CD4-positive, alpha-beta T cell treated with Interleukin-1 beta for 1 hour (primary cell): ENCODE measurements around the gene ZBTB7C.

ENCODE experiments used
- DNase-seq, 2 donors: peaks; one replicate each; pipeline ENCODE4 v3.0.0-alpha.2; 2020 to 2022

ZBTB7C gene

DNA sequence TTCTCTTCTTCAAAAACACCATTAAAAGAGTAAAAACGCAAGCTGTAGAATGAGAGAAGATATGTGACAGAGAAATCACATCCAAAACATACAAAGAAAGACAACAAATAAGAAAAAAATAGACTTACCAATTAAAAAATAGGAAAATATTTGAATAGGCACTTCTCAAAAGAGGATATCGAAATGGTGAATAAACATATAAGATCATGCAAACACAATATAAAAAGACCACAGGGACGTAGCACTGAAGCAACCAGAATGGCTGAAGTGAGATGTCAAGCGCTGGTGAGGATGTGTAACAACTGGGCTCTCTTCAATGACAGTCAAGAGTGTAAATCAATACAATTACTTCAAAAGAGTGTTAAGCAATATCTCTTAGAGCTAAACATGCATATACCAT is 202.3 kb downstream of the ZBTB7C start:
- no peak for DNase-seq

DNA sequence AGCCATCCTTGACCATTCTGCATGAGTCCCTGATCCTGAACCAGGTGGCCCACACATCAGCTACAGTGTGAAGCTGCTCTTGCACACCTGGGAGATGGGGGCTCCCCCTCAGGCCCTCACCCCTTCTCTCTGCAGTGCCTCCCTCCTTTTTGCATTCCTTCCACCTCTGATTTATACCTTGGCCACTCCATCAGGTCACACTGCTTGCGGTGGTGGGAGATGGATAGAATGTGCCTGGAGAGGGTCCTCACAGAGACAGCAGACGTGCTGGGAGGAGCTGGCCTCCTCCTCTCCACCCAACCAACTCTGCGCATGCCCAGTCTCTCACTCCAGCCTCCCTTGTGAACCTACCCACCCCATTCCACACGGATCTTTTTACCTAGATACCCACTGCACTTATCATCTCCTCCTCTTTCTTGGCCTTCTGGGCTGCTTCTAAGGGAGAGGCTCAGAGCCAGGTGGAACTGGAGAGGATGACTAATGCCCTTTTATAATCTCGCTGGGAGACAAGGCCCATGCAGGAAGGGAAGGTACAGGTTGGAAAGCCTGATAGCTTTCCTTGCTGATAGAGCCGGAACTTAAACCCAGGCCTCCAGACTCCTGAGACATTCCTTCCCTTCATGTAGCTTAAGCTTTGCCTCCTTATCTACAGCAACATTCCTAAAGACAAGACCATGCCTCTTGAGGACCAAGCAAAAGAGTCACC is 205.1 kb downstream of the ZBTB7C start:
- DNase-seq = no peak

DNA sequence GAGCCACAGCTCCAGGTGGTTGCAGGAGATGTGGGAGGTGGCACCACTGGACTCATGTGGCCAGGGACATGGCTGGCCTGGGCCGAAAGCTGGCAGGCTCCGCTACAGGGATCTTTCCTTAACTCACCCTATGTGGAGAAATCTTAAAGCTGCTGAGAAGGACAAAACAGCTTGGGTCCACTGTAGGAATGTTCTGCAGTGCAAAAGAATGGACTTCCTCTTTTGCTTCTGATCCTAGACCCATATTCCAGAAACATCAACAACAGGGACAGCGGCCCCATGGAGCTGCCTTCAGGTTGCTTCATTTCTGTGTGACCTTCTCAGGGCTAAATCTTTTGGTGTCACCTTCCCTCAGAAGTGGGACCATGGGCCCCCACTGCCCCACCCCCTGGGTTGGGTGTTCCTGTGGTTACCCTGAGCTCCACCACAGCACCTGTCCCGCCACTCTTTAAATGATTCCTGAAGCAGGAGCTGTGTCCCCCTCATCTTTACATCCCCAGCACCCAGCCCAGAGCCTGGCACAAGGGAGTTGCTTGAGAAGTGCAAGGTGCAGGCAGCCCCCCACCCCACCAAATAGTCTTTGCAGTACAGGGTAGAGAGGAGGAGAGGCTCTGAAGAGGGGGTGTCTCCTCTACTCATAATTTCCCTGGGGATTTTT is 205.8 kb downstream of the ZBTB7C start:
- no peak for DNase-seq

DNA sequence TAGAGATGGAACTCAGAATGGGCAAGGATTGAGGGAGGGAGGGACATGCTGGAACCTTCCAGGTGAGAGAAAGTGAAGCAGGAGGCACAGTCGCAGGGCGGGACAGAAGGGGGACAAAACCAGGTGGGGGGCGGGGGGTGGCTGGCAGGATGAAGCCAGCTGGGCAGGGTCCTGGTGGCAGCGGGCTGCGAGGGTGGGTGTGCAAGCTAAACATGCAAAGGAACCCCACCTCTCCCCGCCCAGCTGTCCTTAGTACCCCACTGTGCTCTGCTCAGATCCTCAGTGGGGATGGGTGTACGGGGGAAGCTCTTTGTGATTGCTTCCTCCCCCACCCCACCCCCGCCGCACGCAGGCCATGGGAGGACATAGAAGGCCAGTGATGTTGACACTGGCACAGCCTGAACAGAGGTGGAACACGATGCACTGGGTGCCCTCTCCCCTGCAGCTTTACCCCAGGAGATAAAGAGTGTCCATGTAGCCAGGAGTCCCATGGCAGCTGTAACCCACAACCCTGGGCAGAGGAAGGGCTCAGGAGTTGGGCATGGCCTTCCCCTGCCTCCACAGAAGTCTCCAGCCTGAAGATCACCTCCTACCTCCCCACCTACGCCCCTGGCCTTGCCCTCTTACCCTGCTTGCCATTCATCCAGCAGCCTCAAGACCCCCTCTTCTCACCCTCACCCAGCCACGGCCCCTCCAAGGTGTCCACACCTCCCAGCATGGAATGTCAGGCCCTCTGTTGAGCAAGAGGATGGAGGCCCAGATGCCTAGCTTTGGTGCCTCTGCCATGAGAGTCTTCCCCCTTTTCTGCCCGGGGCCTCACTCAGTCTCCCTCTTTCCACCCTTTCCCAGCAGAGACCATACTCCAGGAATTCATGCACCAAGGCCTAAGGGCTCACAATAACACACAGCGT is 206.6 kb downstream of the ZBTB7C start:
- no peak for DNase-seq

DNA sequence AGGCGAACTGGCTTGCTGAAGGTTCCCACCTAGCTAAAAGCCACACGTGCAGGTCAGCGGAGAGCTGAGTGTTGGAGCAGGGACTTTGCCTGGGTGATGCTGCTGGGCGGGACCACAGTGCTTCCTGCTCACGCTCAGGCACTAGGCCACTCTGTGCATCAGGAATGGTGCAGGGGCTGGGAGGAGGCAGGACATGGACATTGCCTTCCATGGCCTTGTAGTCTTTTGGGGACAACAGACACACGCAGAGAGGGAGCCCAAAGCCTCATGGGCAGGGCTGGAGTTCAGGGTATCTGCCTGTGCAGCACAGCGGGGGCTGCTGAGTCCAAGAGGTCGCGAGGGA is 207.2 kb downstream of the ZBTB7C start:
- no peak for DNase-seq

DNA sequence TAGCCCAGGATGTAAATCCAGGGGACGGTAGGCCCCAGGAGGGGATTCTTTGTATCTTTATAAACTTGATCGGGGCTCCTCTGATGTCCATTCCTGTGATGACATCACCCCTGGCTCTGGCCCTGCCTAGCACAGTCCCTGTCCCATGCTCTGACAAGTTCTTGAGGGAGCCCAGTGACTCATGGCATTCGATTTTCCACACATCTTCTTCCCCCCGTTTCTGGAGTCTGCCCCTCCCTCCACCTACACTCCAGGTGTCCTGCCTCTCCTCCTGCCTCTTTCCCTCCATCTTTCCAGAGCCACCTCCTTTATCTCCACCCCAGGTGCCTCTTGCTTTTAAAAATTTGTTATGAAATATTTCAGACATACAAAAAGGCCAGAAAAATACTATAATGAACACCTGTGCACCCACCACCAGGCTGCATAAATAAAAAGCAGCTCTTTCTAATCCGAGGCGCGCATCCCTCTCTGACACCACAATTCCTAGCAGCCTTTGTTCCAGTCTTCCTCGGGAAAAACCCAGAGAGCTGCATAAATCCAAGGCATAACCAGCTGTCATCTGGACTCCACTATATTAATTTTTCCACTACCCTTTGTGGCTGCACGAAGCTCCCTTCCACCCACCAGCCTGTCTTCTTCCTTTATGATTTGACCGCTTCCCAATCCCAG is 207.7 kb downstream of the ZBTB7C start:
- no peak for DNase-seq

DNA sequence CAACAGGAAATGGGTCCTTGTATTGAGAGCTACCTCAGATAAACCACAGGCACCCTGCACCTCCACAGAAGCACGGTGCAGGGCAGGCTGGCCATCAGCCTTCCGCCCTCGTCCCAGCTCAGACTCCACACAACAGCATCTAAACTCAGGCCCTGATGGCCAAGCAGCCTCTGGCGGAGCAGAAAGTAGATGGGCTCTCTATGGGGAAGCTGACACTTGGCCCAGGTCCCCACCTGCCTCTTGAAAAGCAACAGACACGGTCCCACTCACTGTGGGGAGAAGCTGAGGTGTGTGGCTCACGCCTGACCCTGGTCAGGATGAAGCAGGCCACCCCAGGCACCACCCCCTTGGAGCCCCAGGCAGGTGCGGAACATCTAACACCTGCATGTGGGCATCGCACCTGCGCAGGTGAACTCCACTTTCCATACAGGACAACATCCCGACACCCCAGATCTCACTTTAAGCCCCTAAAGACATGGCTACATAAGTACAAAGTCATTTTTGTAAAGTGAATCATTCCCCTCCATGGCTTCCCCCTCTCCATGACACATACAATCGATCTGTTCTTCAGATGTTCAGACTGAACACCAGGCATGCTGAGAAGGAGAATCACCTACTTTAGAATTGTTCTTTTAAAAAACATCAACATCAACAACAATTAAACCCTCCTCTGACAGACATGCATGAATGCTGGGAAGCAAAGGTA is 208.4 kb downstream of the ZBTB7C start:
- DNase-seq = no peak

DNA sequence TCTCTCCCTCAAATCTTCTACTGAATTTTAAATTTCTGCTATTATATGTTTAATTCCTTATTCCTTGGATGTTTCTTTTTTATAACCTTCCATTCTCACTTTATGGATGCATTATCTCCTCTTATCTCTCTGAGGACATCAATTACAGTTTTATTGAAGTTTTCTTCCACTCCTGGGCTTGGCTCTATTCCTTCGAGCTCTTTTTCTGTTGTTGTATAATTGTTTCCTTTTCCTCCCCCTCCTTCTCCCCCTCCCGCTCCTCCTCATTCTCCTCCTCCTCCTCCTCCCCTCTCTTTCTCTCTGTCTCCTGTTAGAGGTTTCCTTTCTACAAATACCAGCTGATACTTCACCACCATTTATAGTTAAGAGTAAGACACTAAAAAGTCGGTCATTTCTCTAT is 209.8 kb downstream of the ZBTB7C start:
- no peak for DNase-seq

DNA sequence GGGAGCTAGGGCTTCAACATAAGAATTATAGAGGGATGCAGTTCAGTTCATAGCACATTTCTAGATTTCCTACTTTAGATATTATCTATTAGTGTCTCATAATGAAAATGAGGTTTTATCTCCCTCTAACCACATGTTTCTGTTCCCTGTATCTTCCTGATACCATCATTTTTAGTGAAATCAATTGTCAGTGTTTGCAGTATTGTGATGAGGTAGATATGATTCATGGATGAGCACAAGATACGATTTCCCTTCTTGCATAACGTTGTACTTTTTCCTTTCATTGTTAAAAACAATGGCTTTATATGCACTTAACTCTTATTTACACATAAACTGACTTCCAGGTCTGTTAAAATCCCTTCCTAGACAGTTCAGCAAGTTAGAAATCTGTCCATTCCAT is 211.4 kb downstream of the ZBTB7C start:
- DNase-seq = no peak

DNA sequence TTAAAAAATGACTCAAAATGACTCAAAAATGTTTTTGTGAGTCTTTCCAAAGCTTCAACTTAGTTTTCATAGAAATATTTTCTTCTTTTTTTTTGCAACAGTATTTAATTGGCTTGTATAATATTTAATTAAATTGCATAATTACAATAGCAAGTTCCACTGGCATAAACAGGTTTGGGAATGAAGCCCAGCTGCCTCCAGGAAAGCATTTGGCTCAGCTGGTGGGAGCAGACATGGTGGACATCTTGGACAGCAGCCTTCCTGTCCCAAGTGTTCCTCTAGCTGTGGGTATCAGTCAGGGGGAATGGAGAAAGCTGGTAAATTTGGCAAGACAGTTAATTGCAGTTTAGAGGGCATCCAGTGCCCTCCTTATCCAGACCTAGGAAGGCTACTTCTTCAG is 213.4 kb downstream of the ZBTB7C start:
- no peak for DNase-seq

DNA sequence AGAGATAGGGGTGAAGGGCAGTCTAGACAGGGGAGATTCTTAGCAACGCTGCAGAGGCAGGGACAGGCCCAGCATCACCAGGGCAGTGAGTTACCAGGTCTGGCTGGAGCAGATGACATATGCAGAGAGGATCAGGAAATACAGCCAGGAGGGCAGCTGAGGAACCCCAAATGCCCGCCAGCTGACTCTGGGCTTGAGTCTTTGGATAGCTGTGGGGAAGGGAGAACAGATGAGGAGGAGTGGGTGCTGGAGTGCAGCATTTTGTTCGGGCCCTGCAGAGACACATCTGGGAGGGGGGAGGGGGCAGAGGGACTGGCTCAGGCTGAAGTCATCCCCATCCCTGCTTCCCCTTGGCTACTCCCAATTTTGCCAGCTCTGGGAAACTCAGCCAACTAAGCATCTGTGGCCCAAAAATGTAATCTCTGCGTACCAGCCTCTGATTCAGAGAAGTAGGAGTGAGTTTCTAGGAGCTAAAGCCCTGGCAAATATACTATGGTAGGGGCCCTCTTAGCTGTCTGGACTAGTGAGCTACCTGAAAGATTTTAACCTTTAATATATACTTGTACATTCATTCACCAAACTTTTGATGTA is 214.5 kb downstream of the ZBTB7C start:
- DNase-seq = no peak

DNA sequence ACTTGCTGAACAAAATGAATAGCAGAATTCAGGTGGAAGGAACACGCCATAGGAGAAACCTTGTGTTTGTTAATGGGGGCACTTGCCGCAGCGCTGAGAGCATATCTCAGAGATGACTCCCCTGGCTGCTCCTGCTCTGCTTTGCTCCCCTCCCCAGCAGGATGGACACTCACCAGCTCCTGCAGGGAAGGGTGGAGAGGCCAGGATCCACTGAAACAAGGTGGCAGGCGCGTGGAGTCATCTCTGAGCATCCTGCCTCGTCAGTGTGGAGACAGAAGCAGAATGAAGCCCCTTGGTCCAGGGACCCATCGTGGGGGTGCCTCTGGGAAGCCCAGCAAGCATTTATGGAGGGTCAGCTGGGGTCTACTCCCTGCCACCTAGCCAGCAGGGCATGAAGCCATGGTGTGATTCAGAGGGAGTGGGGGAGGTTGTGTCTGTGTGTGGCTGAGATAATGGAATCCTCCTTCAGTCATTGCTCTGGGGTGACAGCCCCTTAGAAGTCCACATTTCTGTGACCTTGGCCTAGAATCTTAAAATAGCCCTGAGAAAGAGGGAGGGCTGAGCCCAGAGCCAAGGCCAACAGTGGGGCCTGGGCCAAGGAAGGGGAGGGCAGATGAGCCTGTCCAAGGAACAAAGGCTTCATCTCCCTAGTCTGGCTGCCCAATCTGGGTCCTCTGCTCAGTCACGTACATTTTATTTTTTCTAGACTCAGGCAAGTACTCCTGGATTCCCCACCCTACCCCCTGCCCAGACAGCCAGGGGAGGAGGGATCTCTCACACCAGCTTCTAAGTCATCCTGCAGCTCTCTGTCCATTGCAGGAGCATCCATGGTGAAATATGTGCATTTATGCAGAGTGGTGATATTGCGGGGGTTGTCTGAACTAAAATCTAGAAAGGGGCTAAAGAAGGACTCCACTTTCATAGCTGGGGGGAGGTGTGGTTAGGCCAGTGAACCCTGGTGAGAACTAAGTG is 215.4 kb downstream of the ZBTB7C start:
- no peak for DNase-seq

DNA sequence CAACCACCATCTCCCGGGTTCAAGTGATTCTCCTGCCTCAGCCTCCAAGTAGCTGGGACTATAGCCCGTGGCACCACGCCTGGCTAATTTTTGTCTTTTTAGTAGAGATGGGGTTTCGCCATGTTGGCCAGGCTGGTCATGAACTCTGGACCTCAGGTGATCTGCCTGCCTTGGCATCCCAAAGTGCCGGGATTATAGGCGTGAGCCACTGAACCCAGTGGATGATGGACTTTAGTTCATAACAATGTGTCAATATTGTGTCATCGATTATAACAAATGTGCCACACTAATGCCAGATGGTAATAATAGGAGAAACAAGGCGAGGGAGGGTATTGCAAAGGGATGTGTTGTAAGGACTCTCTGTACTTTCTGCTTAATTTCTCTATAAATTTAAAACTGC is 216.6 kb downstream of the ZBTB7C start:
- DNase-seq = no peak

DNA sequence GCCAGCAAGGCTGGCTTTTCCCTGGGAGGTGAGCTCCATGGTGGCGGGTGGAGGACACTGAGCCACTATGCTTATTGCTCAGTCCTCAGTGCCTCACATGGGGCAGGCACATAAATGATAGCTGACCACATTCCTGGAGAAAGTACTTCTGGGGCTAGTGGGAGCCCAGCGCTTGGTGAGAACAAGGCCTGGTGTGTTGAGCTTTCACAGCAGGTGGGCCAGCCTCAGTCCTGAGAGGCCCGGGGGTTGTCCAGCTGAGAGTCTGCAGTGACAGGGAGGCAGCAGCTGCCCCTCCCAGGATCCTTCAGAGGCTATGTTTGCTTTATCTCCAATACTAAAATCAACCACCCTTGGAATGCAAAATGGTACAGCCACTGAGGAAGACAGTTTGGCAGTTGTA is 217.7 kb downstream of the ZBTB7C start:
- DNase-seq = no peak

DNA sequence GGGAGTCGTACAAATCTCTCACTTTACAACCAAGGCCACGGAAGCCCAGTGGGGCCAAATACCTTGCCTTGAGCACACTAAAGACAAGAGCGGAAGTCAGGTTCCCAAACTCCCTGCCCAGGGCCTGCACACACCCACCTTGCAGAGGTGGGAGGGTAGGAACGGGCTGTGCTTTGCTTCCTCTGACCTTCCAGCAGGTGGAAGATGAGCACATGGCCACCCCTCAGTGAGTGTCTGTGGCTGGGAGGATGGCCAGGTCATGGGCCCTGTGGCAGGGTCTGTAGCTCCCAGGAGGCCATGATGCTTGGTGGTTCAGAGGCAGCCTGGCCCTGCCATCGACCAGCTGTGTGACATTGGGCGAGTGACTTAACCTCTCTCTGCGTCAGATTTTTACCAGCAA is 218.2 kb downstream of the ZBTB7C start:
- no peak for DNase-seq

DNA sequence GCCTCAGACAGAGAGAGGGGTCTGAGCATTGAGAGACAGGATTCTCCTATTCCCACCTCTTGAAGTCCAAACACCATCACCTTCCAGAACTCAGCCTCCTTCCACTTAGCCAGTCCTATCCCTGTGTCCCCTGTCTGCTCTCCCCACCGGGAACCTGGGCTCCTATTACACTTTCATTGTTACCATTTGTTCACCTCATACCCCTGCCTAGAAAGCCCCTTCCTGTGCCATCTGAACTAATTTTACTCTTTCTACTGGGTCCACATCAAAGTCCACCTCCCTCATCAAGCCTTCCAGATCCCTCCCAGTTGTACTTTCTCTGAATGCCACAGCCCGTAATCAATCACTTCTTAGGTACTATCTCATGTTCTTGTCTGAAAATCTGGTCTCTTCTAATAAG is 220.6 kb downstream of the ZBTB7C start:
- DNase-seq = no peak

DNA sequence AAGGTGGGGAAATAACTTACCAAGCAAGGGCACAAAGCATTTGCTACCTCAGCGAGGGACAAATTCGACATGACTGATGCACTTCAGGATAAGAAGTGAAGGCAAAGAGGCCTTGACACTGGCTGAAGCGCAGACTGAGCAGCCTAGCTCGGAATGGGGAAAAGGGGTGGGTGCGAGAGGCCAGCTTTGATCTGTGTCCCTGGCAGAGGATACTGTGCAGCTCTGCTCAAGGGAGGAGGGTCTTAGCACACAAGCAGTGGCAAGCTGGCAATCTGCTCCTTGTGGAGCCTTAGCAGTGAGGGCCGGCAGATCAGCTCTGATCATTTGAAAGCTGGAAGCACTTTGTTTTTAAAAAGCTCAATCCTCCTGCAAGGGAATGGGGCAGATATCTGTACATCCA is 222.3 kb downstream of the ZBTB7C start:
- DNase-seq = no peak

DNA sequence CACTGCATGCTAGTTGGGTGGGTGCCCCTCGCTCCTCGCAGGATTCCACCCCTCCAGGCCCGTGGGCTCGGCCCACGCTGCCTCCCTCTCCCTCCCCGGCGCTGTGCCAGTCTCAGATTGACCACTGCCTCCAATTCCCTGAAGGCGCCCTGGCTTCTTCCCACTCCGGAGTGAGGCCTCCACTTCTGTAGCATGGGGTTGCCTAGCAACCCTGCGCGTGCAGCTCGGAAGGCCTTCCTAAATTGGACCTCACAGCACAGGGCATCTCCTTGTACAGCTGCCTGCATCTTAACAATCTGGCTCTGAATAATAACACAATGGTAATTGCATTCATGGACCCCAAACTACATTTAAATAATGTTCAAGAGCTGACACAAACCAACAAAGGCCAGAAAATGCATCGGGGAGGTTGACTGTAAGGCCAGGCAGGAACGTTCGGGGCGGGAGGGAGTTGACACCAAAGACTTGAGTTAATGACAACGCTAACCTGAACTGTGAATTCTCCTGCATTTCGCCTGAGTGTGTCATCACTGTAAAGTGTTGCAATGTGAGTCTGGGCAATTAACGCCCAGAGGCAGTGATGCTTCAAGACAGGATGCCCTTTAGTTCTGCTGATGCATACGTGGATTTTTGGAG is 222.9 kb downstream of the ZBTB7C start:
- DNase-seq = no peak

DNA sequence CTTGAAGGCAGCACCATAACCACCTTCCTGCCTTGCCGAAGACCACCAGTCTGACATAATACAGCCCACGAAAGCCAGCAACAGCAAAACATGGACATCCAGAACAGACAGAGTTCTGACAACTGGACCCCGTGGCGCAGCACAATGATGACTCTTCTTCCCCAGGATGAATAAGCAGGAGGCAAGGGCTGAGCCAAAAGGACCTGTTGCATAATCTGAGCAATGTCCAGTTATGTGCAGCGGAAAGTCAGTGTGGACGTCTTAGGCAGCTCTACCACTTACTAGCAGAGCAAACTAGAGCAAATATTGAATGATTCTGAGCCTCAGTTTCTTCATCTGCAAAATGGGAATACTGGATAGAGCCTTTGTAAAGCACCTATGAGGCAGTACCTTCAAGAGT is 225.1 kb downstream of the ZBTB7C start:
- no peak for DNase-seq

DNA sequence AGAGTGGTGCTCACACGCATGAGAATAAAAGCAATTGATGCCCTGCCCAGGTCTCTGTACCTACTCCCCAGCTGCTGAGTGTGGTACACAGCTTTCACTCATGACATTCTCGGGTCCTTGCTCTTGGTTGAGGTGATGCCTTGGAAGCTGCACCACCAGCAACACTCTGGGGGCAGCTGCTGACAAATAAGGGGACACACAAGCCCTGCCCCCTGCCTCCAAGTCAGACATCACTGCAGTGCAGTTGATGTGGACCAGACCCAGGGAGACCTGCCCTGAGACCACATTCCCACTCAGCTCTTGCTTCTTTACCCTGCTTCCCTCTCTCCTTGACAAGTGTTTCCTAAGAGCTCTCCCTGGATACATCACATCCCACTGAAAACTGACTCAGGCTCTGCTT is 225.6 kb downstream of the ZBTB7C start:
- DNase-seq = no peak

DNA sequence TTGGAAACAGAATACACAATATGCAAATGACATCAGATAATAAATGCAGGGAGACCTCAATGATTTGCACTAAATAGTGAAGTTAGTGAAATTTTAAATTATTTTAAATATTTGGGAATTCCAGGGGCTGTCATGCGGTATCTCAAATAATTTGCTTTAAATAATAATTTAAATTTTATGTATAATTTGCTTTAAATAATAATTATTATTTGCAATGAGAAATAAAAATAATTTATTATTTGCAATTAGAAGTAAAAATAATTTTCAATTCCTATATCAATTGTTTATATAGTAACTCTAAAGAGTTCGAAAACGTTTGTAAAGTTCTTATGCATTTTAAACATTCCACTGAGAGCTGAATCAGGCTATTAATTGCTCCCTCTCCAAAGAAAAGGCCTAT is 226.4 kb downstream of the ZBTB7C start:
- no peak for DNase-seq
